ENCODE measurements around the gene CXCL8.

CXCL8 gene

DNA sequence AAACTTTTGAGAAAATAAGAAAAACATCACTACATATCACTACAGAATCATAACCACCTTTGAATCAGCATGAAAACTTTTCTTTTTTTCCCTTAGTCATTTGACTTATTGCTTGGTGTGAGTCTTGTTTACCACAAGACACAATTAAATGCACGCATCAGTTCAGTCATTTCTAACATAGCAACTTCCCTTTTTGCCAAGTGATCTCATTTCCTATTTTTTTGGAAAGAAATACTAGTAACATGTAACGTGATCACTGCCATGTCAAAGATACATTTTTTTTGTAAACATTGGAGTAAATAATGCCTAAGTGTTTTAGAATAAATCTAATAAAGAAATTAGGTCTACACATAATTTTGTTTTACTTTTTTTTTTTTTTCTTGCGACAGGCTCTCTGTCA lies 5.1 kb upstream of the CXCL8 start:
- TF ChIP-seq FOXP2 (optimal IDR thresholded peaks at IDR 0.05; ENCODE audit: borderline replicate concordance, extremely low read depth, extremely low read length, insufficient read depth) (no peak), POLR2AphosphoS5 (IDR thresholded peaks at IDR 0.05; ENCODE audit: low read depth, low read length) (no peak), SIN3A (IDR thresholded peaks at IDR 0.05; ENCODE audit: borderline replicate concordance, insufficient read depth, low read length) (no peak), TAF1 (IDR thresholded peaks at IDR 0.05; ENCODE audit: borderline replicate concordance, insufficient read depth, low read length) (no peak)
- TF ChIP-seq, protein P1, sequence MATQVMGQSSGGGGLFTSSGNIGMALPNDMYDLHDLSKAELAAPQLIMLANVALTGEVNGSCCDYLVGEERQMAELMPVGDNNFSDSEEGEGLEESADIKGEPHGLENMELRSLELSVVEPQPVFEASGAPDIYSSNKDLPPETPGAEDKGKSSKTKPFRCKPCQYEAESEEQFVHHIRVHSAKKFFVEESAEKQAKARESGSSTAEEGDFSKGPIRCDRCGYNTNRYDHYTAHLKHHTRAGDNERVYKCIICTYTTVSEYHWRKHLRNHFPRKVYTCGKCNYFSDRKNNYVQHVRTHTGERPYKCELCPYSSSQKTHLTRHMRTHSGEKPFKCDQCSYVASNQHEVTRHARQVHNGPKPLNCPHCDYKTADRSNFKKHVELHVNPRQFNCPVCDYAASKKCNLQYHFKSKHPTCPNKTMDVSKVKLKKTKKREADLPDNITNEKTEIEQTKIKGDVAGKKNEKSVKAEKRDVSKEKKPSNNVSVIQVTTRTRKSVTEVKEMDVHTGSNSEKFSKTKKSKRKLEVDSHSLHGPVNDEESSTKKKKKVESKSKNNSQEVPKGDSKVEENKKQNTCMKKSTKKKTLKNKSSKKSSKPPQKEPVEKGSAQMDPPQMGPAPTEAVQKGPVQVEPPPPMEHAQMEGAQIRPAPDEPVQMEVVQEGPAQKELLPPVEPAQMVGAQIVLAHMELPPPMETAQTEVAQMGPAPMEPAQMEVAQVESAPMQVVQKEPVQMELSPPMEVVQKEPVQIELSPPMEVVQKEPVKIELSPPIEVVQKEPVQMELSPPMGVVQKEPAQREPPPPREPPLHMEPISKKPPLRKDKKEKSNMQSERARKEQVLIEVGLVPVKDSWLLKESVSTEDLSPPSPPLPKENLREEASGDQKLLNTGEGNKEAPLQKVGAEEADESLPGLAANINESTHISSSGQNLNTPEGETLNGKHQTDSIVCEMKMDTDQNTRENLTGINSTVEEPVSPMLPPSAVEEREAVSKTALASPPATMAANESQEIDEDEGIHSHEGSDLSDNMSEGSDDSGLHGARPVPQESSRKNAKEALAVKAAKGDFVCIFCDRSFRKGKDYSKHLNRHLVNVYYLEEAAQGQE (IDR thresholded peaks at IDR 0.05; ENCODE audit: insufficient read depth in 1 of 2, low read depth in 2 of 2, low read length in 2 of 2), result no peak

DNA sequence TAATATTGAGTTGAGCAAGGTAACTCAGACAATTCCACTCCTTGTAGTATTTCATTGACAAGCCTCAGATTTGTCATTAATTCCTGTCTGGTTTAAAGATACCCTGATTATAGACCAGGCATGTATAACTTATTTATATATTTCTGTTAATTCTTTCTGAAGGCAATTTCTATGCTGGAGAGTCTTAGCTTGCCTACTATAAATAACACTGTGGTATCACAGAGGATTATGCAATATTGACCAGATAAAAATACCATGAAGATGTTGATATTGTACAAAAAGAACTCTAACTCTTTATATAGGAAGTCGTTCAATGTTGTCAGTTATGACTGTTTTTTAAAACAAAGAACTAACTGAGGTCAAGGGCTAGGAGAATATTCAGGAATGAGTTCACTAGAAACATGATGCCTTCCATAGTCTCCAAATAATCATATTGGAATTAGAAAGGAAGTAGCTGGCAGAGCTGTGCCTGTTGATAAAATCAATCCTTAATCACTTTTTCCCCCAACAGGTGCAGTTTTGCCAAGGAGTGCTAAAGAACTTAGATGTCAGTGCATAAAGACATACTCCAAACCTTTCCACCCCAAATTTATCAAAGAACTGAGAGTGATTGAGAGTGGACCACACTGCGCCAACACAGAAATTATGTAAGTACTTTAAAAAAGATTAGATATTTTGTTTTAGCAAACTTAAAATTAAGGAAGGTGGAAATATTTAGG lies 821 bp downstream of the CXCL8 start:
- TF ChIP-seq FOXP2 (optimal IDR thresholded peaks at IDR 0.05; ENCODE audit: borderline replicate concordance, extremely low read depth, extremely low read length, insufficient read depth) (no peak), SIN3A (IDR thresholded peaks at IDR 0.05; ENCODE audit: borderline replicate concordance, insufficient read depth, low read length) (no peak)

DNA sequence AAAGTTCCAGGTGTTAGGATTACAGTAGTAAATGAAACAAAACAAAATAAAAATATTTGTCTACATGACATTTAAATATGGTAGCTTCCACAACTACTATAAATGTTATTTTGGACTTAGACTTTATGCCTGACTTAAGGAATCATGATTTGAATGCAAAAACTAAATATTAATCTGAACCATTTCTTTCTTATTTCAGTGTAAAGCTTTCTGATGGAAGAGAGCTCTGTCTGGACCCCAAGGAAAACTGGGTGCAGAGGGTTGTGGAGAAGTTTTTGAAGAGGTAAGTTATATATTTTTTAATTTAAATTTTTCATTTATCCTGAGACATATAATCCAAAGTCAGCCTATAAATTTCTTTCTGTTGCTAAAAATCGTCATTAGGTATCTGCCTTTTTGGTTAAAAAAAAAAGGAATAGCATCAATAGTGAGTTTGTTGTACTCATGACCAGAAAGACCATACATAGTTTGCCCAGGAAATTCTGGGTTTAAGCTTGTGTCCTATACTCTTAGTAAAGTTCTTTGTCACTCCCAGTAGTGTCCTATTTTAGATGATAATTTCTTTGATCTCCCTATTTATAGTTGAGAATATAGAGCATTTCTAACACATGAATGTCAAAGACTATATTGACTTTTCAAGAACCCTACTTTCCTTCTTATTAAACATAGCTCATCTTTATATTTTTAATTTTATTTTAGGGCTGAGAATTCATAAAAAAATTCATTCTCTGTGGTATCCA lies 1.6 kb downstream of the CXCL8 start:
- TF ChIP-seq FOXP2 (optimal IDR thresholded peaks at IDR 0.05; ENCODE audit: borderline replicate concordance, extremely low read depth, extremely low read length, insufficient read depth), result no peak

DNA sequence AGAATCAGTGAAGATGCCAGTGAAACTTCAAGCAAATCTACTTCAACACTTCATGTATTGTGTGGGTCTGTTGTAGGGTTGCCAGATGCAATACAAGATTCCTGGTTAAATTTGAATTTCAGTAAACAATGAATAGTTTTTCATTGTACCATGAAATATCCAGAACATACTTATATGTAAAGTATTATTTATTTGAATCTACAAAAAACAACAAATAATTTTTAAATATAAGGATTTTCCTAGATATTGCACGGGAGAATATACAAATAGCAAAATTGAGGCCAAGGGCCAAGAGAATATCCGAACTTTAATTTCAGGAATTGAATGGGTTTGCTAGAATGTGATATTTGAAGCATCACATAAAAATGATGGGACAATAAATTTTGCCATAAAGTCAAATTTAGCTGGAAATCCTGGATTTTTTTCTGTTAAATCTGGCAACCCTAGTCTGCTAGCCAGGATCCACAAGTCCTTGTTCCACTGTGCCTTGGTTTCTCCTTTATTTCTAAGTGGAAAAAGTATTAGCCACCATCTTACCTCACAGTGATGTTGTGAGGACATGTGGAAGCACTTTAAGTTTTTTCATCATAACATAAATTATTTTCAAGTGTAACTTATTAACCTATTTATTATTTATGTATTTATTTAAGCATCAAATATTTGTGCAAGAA lies 2.3 kb downstream of the CXCL8 start:
- TF ChIP-seq FOXP2 (optimal IDR thresholded peaks at IDR 0.05; ENCODE audit: borderline replicate concordance, extremely low read depth, extremely low read length, insufficient read depth), result no peak
- TF ChIP-seq, protein P1 (IDR thresholded peaks at IDR 0.05; ENCODE audit: insufficient read depth in 1 of 2, low read depth in 2 of 2, low read length in 2 of 2), result no peak
- no peak for TF ChIP-seq POLR2AphosphoS5 (IDR thresholded peaks at IDR 0.05; ENCODE audit: low read depth, low read length)
- no peak for TF ChIP-seq SIN3A (IDR thresholded peaks at IDR 0.05; ENCODE audit: borderline replicate concordance, insufficient read depth, low read length)
- no peak for TF ChIP-seq TAF1 (IDR thresholded peaks at IDR 0.05; ENCODE audit: borderline replicate concordance, insufficient read depth, low read length)

DNA sequence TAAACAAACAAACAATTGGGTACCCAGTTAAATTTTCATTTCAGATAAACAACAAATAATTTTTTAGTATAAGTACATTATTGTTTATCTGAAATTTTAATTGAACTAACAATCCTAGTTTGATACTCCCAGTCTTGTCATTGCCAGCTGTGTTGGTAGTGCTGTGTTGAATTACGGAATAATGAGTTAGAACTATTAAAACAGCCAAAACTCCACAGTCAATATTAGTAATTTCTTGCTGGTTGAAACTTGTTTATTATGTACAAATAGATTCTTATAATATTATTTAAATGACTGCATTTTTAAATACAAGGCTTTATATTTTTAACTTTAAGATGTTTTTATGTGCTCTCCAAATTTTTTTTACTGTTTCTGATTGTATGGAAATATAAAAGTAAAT lies 2.9 kb downstream of the CXCL8 start:
- TF ChIP-seq TAF1 (IDR thresholded peaks at IDR 0.05; ENCODE audit: borderline replicate concordance, insufficient read depth, low read length) (no peak), FOXP2 (optimal IDR thresholded peaks at IDR 0.05; ENCODE audit: borderline replicate concordance, extremely low read depth, extremely low read length, insufficient read depth) (no peak), POLR2AphosphoS5 (IDR thresholded peaks at IDR 0.05; ENCODE audit: low read depth, low read length) (no peak), SIN3A (IDR thresholded peaks at IDR 0.05; ENCODE audit: borderline replicate concordance, insufficient read depth, low read length) (no peak)
- TF ChIP-seq, protein P1 (IDR thresholded peaks at IDR 0.05; ENCODE audit: insufficient read depth in 1 of 2, low read depth in 2 of 2, low read length in 2 of 2), result no peak

DNA sequence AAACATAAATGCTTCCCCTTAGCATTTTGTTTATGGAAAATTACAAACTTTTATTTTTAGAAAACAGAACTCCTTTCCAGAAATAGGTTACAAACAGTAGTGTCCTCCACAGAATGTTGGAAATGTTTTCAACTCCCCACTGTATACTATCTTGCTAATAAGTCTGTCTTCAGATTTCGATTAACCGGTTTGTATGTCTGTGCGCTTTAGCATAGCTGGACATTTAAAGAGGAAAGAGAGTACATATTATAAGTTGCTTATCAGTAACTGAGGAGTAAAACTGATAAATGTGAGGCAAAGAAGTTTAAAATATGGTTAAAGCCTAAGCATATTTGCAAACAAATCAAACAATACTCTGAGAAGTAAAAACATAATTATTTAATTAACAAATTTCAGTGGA lies 3.4 kb downstream of the CXCL8 start:
- TF ChIP-seq, protein P1 (IDR thresholded peaks at IDR 0.05; ENCODE audit: insufficient read depth in 1 of 2, low read depth in 2 of 2, low read length in 2 of 2), result no peak
- TF ChIP-seq TAF1 (IDR thresholded peaks at IDR 0.05; ENCODE audit: borderline replicate concordance, insufficient read depth, low read length) (no peak), SIN3A (IDR thresholded peaks at IDR 0.05; ENCODE audit: borderline replicate concordance, insufficient read depth, low read length) (no peak), POLR2AphosphoS5 (IDR thresholded peaks at IDR 0.05; ENCODE audit: low read depth, low read length) (no peak), FOXP2 (optimal IDR thresholded peaks at IDR 0.05; ENCODE audit: borderline replicate concordance, extremely low read depth, extremely low read length, insufficient read depth) (no peak)
